C4-2B (cell line): ENCODE data around the gene ZNF674.

Experiments used
- CTCF ChIP-seq: fragments of 450-650 bp; conservative IDR thresholded peaks from 2 replicates; pipeline ENCODE4 v1.5.1; 2017; ENCODE audit warnings: mild to moderate bottlenecking
- ZFX ChIP-seq: fragments of 450-650 bp; IDR thresholded peaks from 2 replicates; pipeline ENCODE4 v1.6.1; 2017

GRCh38 chrX:46573892-46574773, 28.9 kb upstream of the ZNF674 start:
- TF ChIP-seq CTCF (no peak), ZFX (no peak)
